ENCODE results near the gene MAN1A1. TPM values are rescaled to one million over a fixed set of nuclear protein-coding genes. Genes with fewer than 3 reads are reported as not detected.

MAN1A1 gene
- polyA plus RNA-seq, 1 donor from 2014 or later: 4.6 TPM

DNA sequence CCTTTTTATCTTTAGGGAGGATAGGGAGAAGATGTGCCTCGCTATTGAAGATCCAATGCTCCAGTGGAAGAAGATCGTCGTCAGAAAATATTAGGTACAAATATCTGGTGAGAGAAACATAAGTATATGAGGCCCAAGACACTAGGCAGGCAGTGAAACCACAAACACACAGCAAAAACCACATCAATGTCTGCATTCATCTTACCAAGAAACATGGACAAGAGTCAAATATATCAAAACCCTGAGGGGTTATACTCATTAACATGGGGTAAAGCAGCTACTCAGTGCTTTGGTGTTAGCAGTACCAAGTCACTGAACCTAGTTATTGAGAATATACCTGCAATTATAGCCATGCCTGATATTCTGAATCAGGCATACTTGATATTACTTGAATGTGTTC is 169.7 kb downstream of the MAN1A1 start:
- no peaks in the 10 kb centered on the region for H3K79me2 ChIP-seq (replicated peaks; ENCODE audit: insufficient read depth, low read length)
- no peak overlapping the region for H3K27ac ChIP-seq (ENCODE audit: low read length)
- no peaks in the 10 kb centered on the region for H3K27me3 ChIP-seq (ENCODE audit: insufficient read depth, low read depth, low read length)
- no peaks in the 10 kb centered on the region for H3K9me3 ChIP-seq (ENCODE audit: low read length)
- TF ChIP-seq, protein P1, sequence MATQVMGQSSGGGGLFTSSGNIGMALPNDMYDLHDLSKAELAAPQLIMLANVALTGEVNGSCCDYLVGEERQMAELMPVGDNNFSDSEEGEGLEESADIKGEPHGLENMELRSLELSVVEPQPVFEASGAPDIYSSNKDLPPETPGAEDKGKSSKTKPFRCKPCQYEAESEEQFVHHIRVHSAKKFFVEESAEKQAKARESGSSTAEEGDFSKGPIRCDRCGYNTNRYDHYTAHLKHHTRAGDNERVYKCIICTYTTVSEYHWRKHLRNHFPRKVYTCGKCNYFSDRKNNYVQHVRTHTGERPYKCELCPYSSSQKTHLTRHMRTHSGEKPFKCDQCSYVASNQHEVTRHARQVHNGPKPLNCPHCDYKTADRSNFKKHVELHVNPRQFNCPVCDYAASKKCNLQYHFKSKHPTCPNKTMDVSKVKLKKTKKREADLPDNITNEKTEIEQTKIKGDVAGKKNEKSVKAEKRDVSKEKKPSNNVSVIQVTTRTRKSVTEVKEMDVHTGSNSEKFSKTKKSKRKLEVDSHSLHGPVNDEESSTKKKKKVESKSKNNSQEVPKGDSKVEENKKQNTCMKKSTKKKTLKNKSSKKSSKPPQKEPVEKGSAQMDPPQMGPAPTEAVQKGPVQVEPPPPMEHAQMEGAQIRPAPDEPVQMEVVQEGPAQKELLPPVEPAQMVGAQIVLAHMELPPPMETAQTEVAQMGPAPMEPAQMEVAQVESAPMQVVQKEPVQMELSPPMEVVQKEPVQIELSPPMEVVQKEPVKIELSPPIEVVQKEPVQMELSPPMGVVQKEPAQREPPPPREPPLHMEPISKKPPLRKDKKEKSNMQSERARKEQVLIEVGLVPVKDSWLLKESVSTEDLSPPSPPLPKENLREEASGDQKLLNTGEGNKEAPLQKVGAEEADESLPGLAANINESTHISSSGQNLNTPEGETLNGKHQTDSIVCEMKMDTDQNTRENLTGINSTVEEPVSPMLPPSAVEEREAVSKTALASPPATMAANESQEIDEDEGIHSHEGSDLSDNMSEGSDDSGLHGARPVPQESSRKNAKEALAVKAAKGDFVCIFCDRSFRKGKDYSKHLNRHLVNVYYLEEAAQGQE (IDR thresholded peaks at IDR 0.05; ENCODE audit: borderline replicate concordance): no peak
- no peak for TF ChIP-seq POLR2AphosphoS5 (IDR thresholded peaks at IDR 0.05)
- no peak for TF ChIP-seq EZH2 (IDR thresholded peaks at IDR 0.05; ENCODE audit: borderline replicate concordance, insufficient read depth, low read length, poor library complexity, severe bottlenecking)
- TF ChIP-seq, protein P2, sequence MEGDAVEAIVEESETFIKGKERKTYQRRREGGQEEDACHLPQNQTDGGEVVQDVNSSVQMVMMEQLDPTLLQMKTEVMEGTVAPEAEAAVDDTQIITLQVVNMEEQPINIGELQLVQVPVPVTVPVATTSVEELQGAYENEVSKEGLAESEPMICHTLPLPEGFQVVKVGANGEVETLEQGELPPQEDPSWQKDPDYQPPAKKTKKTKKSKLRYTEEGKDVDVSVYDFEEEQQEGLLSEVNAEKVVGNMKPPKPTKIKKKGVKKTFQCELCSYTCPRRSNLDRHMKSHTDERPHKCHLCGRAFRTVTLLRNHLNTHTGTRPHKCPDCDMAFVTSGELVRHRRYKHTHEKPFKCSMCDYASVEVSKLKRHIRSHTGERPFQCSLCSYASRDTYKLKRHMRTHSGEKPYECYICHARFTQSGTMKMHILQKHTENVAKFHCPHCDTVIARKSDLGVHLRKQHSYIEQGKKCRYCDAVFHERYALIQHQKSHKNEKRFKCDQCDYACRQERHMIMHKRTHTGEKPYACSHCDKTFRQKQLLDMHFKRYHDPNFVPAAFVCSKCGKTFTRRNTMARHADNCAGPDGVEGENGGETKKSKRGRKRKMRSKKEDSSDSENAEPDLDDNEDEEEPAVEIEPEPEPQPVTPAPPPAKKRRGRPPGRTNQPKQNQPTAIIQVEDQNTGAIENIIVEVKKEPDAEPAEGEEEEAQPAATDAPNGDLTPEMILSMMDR (IDR thresholded peaks at IDR 0.05; ENCODE audit: poor library complexity, severe bottlenecking): no peak
- no peak for TF ChIP-seq MXI1 (conservative IDR thresholded peaks at IDR 0.05; ENCODE audit: poor library complexity, severe bottlenecking)
- no peak for TF ChIP-seq SMC3 (conservative IDR thresholded peaks at IDR 0.05; ENCODE audit: poor library complexity)
- TF ChIP-seq TAF1 (IDR thresholded peaks at IDR 0.05; ENCODE audit: low read depth): no peak
- TF ChIP-seq RAD21 (conservative IDR thresholded peaks at IDR 0.05): no peak
- no peak for TF ChIP-seq EP300 (conservative IDR thresholded peaks at IDR 0.05; ENCODE audit: poor library complexity, severe bottlenecking)
- no peak overlapping the region for H3K4me2 ChIP-seq (ENCODE audit: low read length)
- H2AFZ ChIP-seq (ENCODE audit: low read depth, low read length): no peak overlapping the region
- no peaks in the 10 kb centered on the region for H3K36me3 ChIP-seq (ENCODE audit: insufficient read depth, low read length)
- H3K9me2 ChIP-seq (ENCODE audit: insufficient read depth, low read length): no peaks in the 10 kb centered on the region
- no peak overlapping the region for H3K9ac ChIP-seq (ENCODE audit: low read length)
- no peaks in the 10 kb centered on the region for H3F3A ChIP-seq (ENCODE audit: insufficient read depth, low read length, poor library complexity, severe bottlenecking)
- H3K4me3 ChIP-seq (ENCODE audit: low read length): no peak overlapping the region
- H4K20me1 ChIP-seq (ENCODE audit: insufficient read depth): no peaks in the 10 kb centered on the region

DNA sequence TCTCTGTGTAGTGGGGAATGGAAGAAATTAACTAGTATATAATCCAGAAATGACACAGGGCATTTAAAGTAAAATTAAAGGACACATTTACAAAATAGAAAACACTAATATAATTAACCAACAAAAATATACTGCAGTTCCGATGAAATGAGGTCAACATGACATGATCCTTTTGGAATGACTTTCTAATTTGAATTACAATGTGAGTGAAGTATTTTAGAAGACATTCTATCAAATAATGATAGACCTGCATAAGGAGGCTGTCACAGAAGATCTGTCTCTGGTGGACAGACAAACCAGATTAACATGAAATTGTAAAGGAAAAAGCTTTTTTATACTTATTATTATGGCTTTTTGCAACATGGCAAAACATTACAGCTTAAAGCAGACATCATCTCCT is 170.5 kb downstream of the MAN1A1 start:
- Histone ChIP-seq H3K4me3 (ENCODE audit: low read length) (no peak overlapping the region), H3K27ac (ENCODE audit: low read length) (no peak overlapping the region), H3K9me2 (ENCODE audit: insufficient read depth, low read length) (no peaks in the 10 kb centered on the region), H4K20me1 (ENCODE audit: insufficient read depth) (no peaks in the 10 kb centered on the region), H3K9ac (ENCODE audit: low read length) (no peak overlapping the region), H3K79me2 (replicated peaks; ENCODE audit: insufficient read depth, low read length) (no peaks in the 10 kb centered on the region), H3K36me3 (ENCODE audit: insufficient read depth, low read length) (no peaks in the 10 kb centered on the region), H3F3A (ENCODE audit: insufficient read depth, low read length, poor library complexity, severe bottlenecking) (no peaks in the 10 kb centered on the region), H2AFZ (ENCODE audit: low read depth, low read length) (no peak overlapping the region), H3K9me3 (ENCODE audit: low read length) (no peaks in the 10 kb centered on the region), H3K27me3 (ENCODE audit: insufficient read depth, low read depth, low read length) (no peaks in the 10 kb centered on the region), H3K4me2 (ENCODE audit: low read length) (no peak overlapping the region)
- TF ChIP-seq, protein P1 (IDR thresholded peaks at IDR 0.05; ENCODE audit: borderline replicate concordance): no peak

Data from neural cell (in vitro differentiated cells).